CD4-positive, alpha-beta T cell treated with Interleukin-4 for 1 hour (primary cell): ENCODE measurements around the gene HOXB5.

ENCODE experiments used
- DNase-seq, 2 donors: peaks; one replicate each; pipeline ENCODE4 v3.0.0-alpha.2; 2020 to 2022

The HOXB5 gene

GRCh38 chr17:48559122-48559839 lies 34.3 kb downstream of the HOXB5 start:
- DNase-seq, result no peak

GRCh38 chr17:48558831-48559121 lies 34.8 kb downstream of the HOXB5 start:
- no peak for DNase-seq

GRCh38 chr17:48558057-48558830 lies 35.3 kb downstream of the HOXB5 start:
- DNase-seq, result no peak

- no peak for DNase-seq
Observed at GRCh38 chr17:48556576-48557401, 36.8 kb downstream of the HOXB5 start.

GRCh38 chr17:48556229-48556575 lies 37.4 kb downstream of the HOXB5 start:
- no peak for DNase-seq

GRCh38 chr17:48555258-48556228 lies 38.0 kb downstream of the HOXB5 start:
- DNase-seq, result no peak

- no peak for DNase-seq
Observed at GRCh38 chr17:48554412-48555257, 38.9 kb downstream of the HOXB5 start.

- DNase-seq, result no peak
Observed at GRCh38 chr17:48553826-48554225, 39.8 kb downstream of the HOXB5 start.

GRCh38 chr17:48553190-48553547 lies 40.4 kb downstream of the HOXB5 start:
- no peak for DNase-seq

- no peak for DNase-seq
Observed at GRCh38 chr17:48552466-48553189, 41.0 kb downstream of the HOXB5 start.

GRCh38 chr17:48551596-48552465 lies 41.7 kb downstream of the HOXB5 start:
- DNase-seq, result no peak

GRCh38 chr17:48551214-48551555 lies 42.4 kb downstream of the HOXB5 start:
- DNase-seq, result no peak

GRCh38 chr17:48550502-48551213 lies 42.9 kb downstream of the HOXB5 start:
- DNase-seq, result no peak

- no peak for DNase-seq
Observed at GRCh38 chr17:48549914-48550501, 43.6 kb downstream of the HOXB5 start.

- no peak for DNase-seq
Observed at GRCh38 chr17:48549281-48549630, 44.3 kb downstream of the HOXB5 start.

- DNase-seq, result no peak
Observed at GRCh38 chr17:48548523-48549280, 44.9 kb downstream of the HOXB5 start.

- peak; percentile 35 to 57 for DNase-seq
Observed at GRCh38 chr17:48547808-48548522, 45.6 kb downstream of the HOXB5 start.
